Activated CD4-positive, alpha-beta T cell treated with anti-CD3 and anti-CD28 coated beads, Interleukin-10, Interleukin-2, amounts not matched to agents 100 ng/mL and 50 ng/mL, durations not matched to agents 16 hours and 8 hours (primary cell): Measurements from ENCODE around the gene MCTP2.

Source experiments
- DNase-seq: peaks from one replicate; pipeline ENCODE4 v3.0.0-alpha.2; 2020

Gene MCTP2

DNA sequence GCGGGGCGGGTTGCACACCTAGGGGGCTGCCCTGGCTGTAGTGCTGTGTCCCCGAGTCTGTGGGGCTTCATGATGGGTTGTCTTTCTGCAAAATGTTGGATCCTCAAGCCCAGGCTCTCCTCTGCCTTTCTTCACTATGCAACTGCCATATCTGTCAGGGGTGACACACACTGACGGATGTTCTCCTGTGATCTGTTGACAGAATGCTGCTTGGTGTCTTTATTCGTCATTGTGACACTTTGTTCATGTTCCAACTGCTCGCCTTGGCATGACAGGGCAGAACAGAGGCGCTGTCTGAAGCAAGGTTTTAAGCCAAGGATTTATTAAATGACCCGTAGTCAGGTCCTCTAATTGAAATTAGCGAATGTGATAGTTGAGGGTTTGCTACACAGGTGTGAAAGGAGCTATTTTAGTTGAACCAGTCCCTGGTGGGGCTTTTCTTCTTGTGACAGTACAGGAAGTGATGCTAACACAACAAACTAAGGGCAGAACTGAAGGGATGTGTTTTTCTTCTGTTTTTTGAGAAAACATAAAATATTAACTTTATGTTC is 173.4 kb downstream of the MCTP2 start:
- no peak for DNase-seq

- no peak for DNase-seq
Observed at GRCh38 chr15:94411285-94411684, 179.9 kb downstream of the MCTP2 start.

DNA sequence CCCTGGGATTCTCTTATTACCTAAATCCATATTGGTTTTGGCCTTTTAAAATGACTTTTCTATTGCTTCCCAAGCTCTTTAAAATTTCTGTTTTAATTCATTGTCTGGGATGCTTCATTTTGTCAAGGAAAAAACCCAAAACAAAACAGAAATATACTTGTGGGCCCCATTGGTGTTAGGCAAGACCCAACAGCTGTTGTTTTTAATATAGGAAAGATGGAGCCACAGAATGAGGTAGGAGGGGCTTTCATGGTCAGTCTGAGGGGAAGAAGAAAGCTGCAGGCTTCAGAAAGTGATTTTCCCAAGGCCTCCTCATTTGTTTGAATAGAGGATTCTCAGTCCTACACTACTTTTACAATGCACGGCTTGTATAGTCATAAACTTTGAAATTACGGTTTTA is 180.5 kb downstream of the MCTP2 start:
- DNase-seq = no peak

DNA sequence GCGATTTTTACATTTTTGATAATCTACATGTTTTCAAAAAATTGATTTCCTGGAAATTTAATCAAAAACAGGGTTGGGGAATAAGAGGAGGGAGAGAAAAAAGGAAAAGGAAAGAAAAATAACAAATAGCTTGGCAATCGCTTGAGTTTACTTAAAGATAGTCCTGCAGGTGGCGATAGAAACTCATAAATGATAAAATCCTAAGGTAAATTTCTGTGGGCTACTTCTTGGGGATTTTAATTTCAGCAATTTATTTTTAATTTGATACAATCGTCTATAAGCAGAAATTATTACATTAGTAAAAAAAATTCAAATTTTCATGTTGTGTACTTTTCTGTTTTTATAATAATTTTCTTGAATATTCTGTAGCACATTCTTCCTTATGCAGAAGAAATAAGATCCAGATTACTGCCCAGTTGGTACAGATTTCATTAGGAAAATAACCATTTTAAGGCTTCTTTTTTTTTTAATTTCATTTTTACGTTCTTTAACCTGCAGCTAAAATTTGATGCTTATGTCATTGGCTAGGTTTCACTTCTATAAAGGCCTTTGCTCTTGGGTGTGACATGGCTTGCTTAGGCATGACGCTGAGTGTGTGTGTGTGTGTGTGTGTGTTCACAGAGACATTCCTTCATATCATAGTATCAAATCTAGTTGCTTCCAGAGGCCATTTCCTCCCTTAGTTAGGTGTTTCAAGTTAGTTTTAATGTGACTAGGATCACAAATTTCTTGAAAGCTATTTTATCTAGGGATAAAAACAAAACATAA is 181.8 kb downstream of the MCTP2 start:
- DNase-seq = no peak

DNA sequence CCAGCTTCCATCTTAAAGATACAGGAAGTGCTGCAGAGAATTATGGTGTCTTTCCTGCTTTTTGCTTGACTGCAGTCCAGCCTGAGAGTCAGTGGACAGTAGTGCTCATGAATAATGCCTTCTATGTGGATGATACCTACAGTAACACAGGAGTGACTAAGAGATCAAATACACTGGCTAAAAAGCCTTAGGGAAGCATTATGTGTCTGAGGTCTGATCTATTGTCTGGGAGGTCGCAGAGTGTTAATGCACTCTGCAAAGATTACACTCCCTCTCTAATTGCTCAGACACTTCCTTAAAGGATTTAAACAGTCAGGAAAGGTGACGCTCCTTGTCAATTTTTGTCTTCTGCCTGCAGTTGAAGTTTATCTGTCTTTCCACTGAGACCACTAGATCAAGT is 183.6 kb downstream of the MCTP2 start:
- DNase-seq = no peak

GRCh38 chr15:94416267-94416666 is 184.9 kb downstream of the MCTP2 start:
- DNase-seq = no peak

DNA sequence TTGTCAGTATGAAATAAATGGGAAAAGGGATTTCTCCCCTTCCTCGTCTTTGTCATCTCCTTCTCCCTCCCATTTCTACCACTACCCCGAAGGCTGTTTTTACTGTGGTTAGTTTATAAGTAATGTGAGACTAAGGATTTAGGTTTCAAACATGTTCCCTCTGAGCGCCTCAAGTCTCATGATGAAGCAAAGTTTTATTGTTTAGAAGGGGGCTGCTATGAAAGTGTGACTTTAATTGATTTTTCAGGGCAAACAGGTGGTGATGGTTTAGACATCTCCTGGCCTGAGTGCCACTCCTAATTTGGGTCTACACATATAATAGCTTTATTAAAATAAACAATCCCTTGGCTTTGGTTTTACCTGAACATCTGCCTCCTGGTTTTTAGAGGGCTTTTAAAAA is 185.5 kb downstream of the MCTP2 start:
- no peak for DNase-seq

DNA sequence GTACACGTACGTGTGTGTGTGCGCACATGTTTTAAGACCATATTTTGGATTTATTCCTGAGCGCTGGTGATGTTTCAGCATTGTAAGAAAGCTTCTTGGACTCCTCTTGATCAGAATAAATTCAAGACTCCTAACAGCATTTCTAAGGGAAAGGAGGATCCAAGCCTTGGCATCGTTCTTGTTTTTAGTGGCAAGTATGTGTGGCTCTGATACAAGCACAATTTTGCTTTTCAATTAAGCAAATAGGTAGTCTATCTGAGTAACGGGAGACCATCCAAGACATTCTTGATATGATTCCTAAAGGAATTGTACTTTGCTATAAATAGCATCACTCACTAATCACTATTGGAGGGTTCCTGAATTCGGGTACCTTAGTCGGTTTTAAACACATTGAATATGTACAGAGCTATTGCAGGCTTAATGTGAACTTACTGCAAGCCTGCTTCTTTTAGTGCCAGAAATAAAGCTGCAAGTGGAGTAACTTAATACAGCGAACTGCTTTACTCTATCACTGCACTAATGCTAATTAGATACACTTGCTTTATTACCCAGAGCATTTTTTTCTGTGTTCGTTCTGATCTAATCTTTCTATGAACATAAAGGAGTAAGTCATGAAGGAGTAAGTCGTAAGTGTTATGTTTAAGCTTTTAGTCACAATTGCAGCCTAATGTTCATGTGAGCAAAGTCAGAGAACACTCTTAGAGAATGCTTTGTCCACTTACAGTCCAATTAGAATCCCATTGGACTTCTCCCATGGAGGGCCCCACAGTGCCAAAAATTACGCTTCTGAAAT is 186.3 kb downstream of the MCTP2 start:
- no peak for DNase-seq

GRCh38 chr15:94421706-94422105 is 190.3 kb downstream of the MCTP2 start:
- no peak for DNase-seq

DNA sequence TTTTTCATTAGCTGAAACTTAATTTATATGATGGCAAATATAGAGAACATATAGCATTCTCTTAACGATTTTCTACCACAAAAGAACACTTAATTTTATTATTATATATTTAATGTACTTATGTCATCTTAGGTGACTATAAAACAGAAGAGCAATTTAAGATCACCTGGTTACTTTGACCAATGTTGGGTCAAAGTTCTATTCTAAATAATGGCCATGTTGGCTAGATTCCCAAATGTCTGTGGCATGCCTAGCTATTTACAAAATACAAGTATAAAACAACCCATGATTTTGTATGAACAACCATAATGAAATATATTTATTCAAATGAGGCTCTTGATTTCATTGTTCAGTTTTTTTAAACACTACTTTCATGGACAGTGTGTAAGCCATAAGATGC is 200.9 kb downstream of the MCTP2 start:
- DNase-seq = no peak

- DNase-seq = no peak
Observed at GRCh38 chr15:94439158-94439557, 207.8 kb downstream of the MCTP2 start.

- DNase-seq = no peak
Observed at GRCh38 chr15:94441760-94442159, 210.4 kb downstream of the MCTP2 start.

DNA sequence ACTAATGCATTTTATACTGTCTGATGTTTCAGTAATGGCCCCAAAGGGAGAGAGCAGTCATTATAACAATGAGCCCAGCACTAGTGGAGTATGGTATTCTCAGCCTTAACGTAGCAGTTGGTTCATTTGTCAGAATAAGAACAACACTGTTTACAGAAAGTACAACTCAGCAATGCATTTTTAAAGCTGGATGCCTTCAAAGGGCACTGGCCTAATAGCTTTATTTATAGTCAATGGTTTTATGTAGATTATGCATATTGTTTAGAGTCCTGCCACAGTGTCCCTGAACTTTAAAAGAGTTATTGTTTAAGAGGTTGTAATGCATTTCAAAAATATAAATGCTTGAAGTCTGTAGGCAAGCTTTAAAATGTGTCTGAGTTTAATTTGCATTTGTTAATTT is 211.1 kb downstream of the MCTP2 start:
- DNase-seq = no peak

GRCh38 chr15:94443186-94443585 is 211.8 kb downstream of the MCTP2 start:
- no peak for DNase-seq

- DNase-seq = no peak
Observed at GRCh38 chr15:94445566-94446160, 214.3 kb downstream of the MCTP2 start.

GRCh38 chr15:94446441-94446840 is 215.1 kb downstream of the MCTP2 start:
- no peak for DNase-seq

DNA sequence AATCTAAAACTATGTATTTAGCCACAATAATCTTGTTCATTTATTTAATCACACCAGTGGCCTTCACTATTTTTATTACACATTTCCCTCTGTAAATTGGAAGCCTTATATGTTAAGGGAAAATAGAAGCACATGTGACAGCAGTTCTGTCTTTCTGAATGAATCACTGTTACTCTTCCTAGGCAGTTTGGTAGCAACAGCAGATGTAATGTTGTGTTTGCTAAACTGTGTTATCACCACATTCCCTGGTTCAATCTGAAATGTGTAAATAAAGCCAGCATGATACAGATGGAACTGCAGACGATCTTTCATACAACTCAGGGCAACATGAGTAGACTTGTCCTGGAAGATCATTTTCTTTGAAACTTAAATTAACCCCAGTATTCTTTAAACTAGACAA is 220.1 kb downstream of the MCTP2 start:
- DNase-seq = no peak

DNA sequence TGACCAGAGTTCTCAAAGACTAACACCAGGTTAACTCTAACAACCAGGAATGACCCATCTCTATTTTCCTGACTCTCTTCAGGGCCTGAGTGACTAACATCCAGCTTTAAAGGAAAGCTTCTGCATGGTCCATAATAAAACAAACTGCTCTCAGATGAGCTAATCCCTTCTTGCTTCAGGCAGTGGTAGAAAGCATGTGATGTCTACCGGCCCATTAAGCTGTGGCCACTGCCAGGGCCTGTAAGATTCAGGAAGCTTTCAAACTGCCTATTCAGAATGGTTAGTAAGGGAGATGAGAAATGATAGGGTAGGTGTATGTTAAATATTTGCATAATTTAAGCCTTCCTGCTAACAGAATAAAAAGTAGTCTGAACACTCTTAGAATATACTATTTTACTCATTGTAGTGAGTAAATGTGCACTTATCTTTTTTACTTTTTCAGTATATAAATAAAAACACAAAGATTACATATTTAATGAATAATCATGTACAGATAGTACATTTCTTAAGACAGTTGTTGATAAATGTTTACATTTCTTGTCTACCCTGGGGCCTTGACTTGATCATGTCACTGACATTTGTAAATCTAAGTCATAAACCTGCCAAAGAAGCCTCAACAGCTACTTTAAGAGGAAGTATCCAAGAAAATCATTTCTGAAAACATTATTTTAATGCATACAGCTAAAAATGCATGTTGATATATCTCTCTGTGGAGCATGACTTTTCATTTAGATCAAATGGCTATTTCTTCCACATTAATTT is 222.0 kb downstream of the MCTP2 start:
- no peak for DNase-seq

DNA sequence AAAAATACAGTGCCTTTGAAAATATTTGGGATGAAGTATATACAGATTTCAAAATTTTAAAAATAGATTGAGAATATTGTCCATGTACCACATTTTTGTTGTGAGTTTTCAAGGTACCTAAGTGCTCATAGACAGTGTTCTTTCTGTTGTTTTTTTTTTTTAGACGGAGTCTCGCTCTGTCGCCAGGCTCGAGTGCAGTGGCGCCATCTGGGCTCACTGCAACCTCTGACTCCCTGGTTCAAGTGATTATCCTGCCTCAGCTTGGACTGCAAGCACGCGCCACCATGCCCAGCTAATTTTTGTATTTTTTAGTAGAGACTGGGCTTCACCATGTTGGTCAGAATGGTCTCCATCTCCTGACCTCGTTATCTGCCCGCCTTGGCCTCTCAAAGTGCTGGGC is 223.9 kb downstream of the MCTP2 start:
- no peak for DNase-seq

GRCh38 chr15:94456226-94456625 is 224.9 kb downstream of the MCTP2 start:
- no peak for DNase-seq

DNA sequence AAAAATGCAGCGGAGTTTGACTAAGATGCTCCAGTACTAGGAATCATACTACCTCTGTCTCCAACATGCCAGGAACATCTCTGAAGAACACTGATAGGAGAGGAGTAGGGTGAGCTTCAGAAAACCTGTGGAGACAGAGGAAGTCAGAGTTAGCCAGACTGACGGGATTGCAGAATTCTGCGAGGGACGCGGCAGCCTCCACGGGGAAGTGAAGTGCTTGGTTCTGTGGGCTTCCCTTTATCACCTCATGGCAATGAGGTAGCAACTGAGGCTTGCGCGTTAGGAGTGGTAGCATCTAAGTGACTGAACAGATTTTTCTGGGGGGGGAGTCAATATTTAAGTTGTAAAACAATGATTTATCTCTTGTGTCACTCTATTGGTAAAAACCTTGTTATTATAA is 226.3 kb downstream of the MCTP2 start:
- DNase-seq = no peak

GRCh38 chr15:94460624-94461023 is 229.3 kb downstream of the MCTP2 start:
- DNase-seq = no peak

DNA sequence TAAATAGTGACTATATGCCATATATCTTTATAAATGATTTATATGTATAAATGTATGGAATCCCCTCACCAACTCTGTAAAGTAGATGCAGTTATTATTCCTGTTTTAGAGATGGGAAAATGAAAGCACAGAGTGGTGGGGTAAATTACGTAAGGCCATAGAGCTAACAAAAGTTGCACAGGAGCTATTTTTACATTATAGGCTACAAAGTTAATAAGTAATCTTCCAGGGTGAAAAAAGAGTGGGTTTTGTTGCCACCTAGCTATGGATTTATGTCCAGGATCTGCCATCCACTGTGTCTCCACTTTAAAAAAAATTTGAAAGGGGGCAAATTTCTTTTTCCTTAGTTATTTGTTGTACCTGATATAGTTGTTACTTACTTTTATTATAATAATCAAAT is 235.7 kb downstream of the MCTP2 start:
- DNase-seq = no peak
